Mesothelial cell of epicardium (in vitro differentiated cells): ENCODE results near the gene POGZ. TPM values are rescaled to one million over a fixed set of nuclear protein-coding genes. Genes with fewer than 3 reads are reported as not detected.
A peak's percentile ranks its signal among the peaks of the same experiment; 100 is the strongest.

ENCODE experiments used
- DNase-seq, 2 experiments: peaks; one replicate each; pipeline ENCODE4 v3.0.0; 2021; ENCODE audit warnings: low spot score in 2 of 2; ENCODE audit not compliant: unreplicated experiment in 2 of 2
- H3K27ac Mint-ChIP-seq: 2 replicates; pipeline ENCODE4 v1.8.0; 2021; ENCODE audit warnings: mixed read lengths
- H3K27me3 Mint-ChIP-seq: 2 replicates; pipeline ENCODE4 v1.8.0; 2021; ENCODE audit warnings: low read depth, mixed read lengths
- H3K36me3 Mint-ChIP-seq: 2 replicates; pipeline ENCODE4 v1.8.0; 2021; ENCODE audit warnings: mixed read lengths
- H3K4me1 Mint-ChIP-seq: 2 replicates; pipeline ENCODE4 v1.8.0; 2021; ENCODE audit warnings: mixed read lengths
- H3K4me3 Mint-ChIP-seq: 2 replicates; pipeline ENCODE4 v1.8.0; 2021; ENCODE audit warnings: mild to moderate bottlenecking, moderate library complexity, mixed read lengths
- H3K9me3 Mint-ChIP-seq: 2 replicates; pipeline ENCODE4 v1.8.0; 2021; ENCODE audit warnings: mixed read lengths
- CTCF ChIP-seq: fragments of 200-600 bp; sonication (generic); IDR thresholded peaks from one replicate; pipeline ENCODE4 v1.5.0; 2021; ENCODE audit warnings: antibody characterized with exemption; ENCODE audit not compliant: unreplicated experiment
- total RNA-seq: library from RNA; stranded (reverse); gene quantifications from 3 replicates; pipeline ENCODE4 v1.2.1, GENCODE V29; 2021

Gene POGZ
- total RNA-seq, 1 donor from 2014 or later = 182 TPM

- Mint-ChIP-seq H3K4me3 (no peak overlapping the region), H3K27ac (no peak overlapping the region), H3K36me3 (peaks cover 48% of the 10 kb centered on the region), H3K9me3 (no peaks in the 10 kb centered on the region), H3K27me3 (no peaks in the 10 kb centered on the region), H3K4me1 (no peaks in the 10 kb centered on the region)
- DNase-seq = no peak
- no peak for TF ChIP-seq CTCF
Measured at GRCh38 chr1:151416231-151416630, 43.1 kb downstream of the POGZ start.

- no peak for DNase-seq
- H3K4me3 Mint-ChIP-seq = no peak overlapping the region
- H3K4me1 Mint-ChIP-seq = no peaks in the 10 kb centered on the region
- no peaks in the 10 kb centered on the region for H3K27me3 Mint-ChIP-seq
- peaks cover 53% of the 10 kb centered on the region for H3K36me3 Mint-ChIP-seq
- H3K27ac Mint-ChIP-seq = no peak overlapping the region
- H3K9me3 Mint-ChIP-seq = no peaks in the 10 kb centered on the region
- TF ChIP-seq CTCF = no peak
Measured at GRCh38 chr1:151411884-151412283, 47.4 kb downstream of the POGZ start.

DNA sequence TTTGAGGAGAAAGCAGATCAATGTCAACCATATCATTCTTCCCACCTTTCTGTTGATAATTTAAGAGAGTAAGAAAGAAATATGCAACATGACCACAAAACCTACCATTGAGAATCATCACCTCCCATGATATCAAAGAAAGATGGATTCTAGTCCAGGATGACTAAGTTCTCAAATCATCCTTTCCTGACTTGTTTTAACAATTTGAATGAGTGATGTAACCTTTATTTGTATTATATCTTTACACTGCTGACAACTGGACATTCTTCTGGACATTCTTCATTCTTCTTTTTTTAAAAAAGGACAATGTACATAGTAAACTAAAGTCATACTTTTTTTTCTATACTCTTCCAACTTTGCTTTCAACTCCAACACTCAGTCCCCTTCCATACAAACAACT is 50.4 kb downstream of the POGZ start:
- no peak for DNase-seq
- Mint-ChIP-seq H3K27ac (peak overlapping the region; percentile 6), H3K27me3 (no peaks in the 10 kb centered on the region), H3K36me3 (peaks cover 51% of the 10 kb centered on the region), H3K4me1 (no peaks in the 10 kb centered on the region), H3K4me3 (no peak overlapping the region), H3K9me3 (no peaks in the 10 kb centered on the region)
- TF ChIP-seq CTCF = no peak

DNA sequence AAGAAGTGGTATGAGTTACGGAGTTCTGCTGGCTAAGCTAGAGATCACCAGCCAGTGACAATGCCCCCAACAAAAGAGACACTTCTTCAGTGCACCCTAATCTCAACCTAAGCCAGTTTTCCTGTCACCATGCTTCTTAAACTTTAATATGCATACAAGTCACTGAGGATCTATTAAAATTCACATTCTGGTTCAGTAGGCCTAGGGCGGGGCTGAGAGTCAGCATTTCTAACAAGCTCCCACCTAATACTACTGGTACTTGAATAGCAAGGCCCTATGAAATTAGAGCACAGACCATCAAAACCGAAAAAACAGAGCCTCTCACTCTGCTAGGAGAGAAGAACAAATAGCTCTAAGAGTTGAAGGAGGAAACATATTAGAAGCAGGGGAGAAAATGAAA is 52.0 kb downstream of the POGZ start:
- Mint-ChIP-seq H3K27me3 (no peaks in the 10 kb centered on the region), H3K9me3 (no peaks in the 10 kb centered on the region), H3K4me3 (no peak overlapping the region), H3K27ac (no peak overlapping the region), H3K36me3 (peaks cover 55% of the 10 kb centered on the region), H3K4me1 (no peaks in the 10 kb centered on the region)
- TF ChIP-seq CTCF = no peak
- no peak for DNase-seq

DNA sequence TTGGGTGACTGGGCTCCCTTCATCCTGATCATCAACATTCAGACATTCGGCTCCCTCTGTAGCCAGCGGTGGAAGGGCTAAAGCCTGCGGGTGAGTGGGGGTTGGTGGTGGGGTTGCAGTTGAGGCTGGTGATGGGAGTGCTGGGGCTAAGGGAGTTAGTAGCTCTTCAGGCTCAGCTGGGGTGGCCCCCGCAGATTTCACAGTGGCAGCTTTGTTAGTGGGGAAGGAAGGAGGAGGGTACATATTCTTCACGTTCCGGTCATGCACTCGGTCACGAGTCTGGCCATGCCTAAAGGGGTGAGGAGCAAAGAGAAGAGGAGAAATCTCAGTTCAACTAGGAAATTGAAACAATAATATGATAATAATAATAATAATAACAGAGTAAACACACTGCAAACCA is 53.1 kb downstream of the POGZ start:
- no peak for DNase-seq
- no peaks in the 10 kb centered on the region for H3K27me3 Mint-ChIP-seq
- no peak for TF ChIP-seq CTCF
- H3K27ac Mint-ChIP-seq = no peak overlapping the region
- no peaks in the 10 kb centered on the region for H3K9me3 Mint-ChIP-seq
- H3K4me1 Mint-ChIP-seq = no peaks in the 10 kb centered on the region
- peaks cover 54% of the 10 kb centered on the region for H3K36me3 Mint-ChIP-seq
- H3K4me3 Mint-ChIP-seq = no peak overlapping the region
